Fibroblast of skin of right quadriceps (primary cell): Measurements from ENCODE around the gene ENDOU.
A peak's percentile ranks its signal among the peaks of the same experiment; 100 is the strongest.

Experiments
- DNase-seq: peaks from one replicate; pipeline ENCODE4 v3.0.0-alpha.2; 2013

Gene ENDOU

DNA sequence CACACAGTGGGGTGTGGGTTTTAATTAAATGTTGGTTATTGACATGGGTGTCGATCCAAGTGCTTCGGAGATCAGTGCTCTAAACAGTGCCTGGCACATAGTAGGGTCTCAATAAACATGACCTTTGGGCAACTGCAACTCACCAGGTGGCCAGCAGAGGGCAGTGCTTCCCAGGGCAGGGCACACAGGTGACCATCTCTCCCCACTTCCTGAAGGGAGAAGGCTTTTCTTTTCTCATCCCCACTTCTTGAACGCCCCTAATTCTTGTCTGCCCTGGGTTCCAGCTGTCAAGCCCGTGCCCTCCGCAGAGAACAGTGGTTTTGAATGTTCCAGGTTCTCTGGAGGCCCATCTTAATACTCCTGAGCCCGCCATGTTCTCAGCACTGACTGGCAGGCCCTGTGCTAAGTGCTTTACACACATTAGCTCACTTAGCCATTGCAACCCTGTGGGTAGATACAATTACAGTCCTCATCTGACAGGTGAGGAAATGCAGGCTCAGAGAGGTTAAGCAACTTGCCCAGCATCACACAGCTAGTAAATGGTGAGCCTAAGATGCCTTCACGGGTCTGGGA is 17.0 kb upstream of the ENDOU start:
- no peak for DNase-seq

GRCh38 chr12:47741340-47741703 is 16.0 kb upstream of the ENDOU start:
- DNase-seq, result peak; percentile 35

- DNase-seq, result no peak
Observed at GRCh38 chr12:47740606-47741339, 15.5 kb upstream of the ENDOU start.

- no peak for DNase-seq
Observed at GRCh38 chr12:47739979-47740378, 14.7 kb upstream of the ENDOU start.

DNA sequence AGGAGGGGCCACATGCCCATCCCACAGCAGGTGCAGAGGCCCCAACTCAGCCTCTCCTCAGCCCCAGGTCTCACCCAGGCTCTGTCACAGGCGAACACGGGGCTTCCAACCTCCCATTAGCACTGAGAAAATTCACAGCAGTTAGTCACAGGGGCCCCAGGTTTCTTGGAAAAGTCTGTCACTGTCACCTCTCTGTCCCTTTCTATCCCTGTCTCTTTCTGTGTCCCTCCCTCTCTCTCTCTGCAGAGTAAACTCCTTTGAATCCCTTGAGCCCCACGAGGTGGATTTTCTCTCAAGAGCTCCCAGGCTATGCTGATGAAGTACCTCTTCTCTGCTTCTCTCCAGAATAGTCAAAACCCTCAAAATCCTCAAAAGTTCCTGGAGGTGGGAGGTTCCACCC is 14.0 kb upstream of the ENDOU start:
- DNase-seq, result no peak

- DNase-seq, result no peak
Observed at GRCh38 chr12:47737936-47738594, 12.8 kb upstream of the ENDOU start.

GRCh38 chr12:47736877-47737676 is 11.8 kb upstream of the ENDOU start:
- DNase-seq, result peak; percentile 27

GRCh38 chr12:47736216-47736615 is 10.9 kb upstream of the ENDOU start:
- DNase-seq, result no peak

- no peak for DNase-seq
Observed at GRCh38 chr12:47735649-47736048, 10.4 kb upstream of the ENDOU start.

- DNase-seq, result no peak
Observed at GRCh38 chr12:47734725-47735480, 9.6 kb upstream of the ENDOU start.

GRCh38 chr12:47733142-47733541 is 7.9 kb upstream of the ENDOU start:
- no peak for DNase-seq

- no peak for DNase-seq
Observed at GRCh38 chr12:47732504-47732903, 7.2 kb upstream of the ENDOU start.

DNA sequence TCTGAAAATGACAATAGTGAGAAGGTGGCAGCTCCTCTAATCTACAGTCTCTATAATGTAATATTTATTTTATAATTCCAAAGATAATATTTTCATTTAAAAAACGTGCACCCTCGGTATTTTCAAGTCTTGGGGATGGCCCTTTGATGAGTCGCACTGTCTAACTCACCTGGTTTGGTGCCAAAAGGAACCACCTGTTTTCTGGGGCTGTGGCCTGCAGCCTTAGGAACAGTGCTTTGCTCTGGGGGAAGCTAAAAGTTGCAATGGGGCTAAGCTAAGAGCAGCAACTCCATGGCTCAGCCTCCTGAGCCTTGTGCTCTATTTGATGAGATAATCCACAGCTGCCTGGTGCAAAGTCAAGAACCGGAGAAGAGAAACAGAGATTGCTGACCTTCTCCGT is 6.4 kb upstream of the ENDOU start:
- DNase-seq, result no peak

DNA sequence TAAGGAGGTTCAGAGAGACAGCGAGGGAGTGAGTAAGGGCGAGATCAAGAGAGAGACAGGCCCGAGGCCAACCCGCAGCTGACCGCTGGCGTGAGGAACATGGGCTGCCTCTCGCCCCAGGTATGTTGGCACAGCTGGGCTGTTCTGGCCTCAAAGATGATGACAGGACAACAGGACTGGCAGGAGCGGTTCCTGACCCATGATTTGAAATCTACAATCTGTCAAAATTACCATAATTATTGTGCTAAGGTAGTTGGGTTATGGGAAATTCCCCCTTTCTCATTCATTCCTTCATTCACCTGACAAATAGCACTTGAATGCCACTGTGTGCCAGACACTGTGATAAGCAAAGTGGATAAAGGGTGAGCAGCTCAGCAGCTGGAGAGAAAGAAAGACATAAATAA is 5.1 kb upstream of the ENDOU start:
- DNase-seq, result no peak

DNA sequence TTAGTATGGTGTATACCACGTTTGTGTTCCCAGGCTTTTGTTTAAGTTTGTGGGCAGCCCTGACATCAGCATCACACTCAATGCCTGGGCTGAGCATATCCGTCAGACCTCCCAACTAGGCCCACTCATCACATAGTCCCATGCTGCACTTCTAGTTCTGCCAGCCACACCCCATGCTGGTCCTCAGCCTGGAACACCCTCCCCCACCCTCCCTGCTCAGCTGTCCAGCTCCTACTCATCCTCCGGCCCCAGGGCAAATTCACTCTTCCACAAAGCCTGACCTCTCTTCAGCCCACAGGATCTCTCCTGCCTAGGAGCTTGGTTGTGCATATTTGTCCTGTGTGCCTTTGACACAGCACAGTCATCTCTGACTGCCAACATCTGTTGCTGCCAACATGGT is 3.9 kb upstream of the ENDOU start:
- DNase-seq, result no peak

DNA sequence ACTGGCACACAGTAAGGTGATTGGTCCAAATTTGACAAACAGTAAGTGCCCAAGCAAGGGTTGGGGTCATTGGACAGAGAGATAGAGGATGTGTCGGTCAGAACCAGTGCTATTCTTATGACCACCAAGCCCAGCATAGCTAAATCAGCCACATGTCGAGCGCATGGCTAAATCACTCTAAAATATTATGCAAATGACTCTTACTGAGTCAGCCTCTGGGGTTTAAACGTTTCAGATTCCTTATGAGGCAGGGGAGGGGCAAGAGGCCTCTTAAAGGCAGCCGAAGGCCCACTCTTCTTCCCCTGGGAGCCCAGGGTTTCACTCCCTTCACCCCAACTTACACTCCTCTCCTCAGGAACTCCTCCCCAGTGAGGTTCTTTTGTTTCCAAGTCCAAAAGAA is 603 bp upstream of the ENDOU start:
- DNase-seq, result peak; percentile 88

- no peak for DNase-seq
Observed at GRCh38 chr12:47722941-47723631, 2.2 kb downstream of the ENDOU start.

DNA sequence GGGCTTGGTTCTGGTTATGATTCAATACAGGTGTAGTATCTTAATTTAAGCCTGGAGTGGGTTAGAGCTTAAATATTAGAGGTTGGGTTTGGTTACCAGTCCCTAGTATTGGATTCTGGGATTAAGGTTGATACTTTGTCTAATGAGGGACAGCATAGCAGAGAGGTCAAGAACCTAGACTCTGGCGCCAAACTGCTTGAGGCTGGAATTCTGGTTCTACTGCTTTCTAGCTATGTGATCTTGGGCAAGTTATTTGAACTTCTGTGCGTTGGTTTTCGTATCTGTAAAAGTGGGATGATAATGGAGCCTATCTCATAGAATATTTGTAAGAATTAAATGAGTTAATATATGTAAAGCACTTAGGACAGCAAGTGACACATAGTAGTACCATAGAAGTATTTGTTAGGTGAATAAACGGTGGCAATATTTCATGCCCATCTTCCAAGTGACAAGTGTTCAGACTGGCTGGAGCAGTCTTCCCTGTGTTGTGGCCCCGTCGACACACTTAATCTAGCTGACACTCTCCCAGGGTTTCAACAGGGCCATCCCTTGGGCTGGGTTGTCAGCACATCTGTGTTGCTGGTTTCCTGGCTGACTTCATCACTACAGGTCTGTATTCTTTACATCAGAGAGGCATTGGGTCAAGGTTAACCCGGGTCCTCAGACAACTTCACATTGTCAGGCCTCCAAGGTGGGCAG is 3.0 kb downstream of the ENDOU start:
- no peak for DNase-seq

DNA sequence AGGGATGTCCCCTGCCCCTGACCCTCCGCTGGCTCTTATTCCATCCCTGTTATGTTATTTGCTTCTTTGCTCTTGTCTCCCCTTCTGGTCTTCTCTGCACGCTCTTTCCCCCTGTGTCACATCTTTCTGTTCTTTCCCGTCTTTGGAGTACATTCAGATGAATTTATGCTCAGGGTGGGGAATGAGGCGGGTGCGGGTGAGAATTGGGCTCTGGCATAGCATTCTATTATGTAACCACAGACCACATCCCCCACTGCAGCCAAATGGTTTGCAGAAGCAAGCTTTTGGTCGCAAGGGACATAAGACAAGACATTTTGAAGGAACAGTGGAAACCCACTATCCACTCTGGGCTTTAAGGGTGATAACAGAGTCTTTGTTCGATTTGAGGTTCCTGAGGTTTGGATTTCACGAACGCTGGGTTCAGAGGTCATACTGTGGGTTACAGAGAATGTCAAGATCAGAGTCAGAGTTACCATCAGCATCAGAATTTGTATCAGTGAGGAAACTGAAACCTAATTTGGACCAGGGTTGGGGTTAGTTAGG is 3.8 kb downstream of the ENDOU start:
- DNase-seq, result no peak

DNA sequence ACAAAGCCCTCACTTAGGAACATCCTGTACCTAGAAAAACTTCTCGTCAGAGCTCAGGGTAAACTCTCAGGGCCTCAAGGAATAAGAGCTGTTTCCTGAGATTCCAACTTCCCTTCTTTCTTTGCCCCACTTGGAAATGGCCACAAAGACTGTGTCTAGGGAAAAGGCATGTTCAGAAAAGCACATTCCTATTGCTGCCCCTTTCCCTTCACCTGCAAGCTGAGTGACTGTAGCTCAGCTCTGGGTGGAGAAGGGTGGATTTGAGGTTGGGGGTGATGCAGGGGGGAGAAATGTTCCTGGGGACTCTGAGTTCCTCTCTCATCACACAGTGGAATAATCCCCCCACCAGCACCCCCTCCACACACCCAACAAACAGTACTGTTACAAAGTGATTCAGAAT is 6.8 kb downstream of the ENDOU start:
- no peak for DNase-seq
